Measurements from ENCODE around the gene UBE2J2. TPM values are rescaled to one million over a fixed set of nuclear protein-coding genes. Genes with fewer than 3 reads are reported as not detected.

Gene UBE2J2
- total and polyA plus RNA-seq, 2 donors (not counting 3 experiments of a cell fraction or from before 2014, with no cell fraction given): 60.7 to 80.7 TPM

GRCh38 chr1:1239614-1240347 lies 33.9 kb downstream of the UBE2J2 start:
- BruUV-seq (replicated peaks): no TSS peak
- Histone ChIP-seq H3K9me1 (replicated peaks; ENCODE audit: control insufficient read depth, extremely low read depth, insufficient read depth, low read length) (no peaks in the 10 kb centered on the region), H3K9me3 (replicated peaks; ENCODE audit: control insufficient read depth, insufficient read depth, low read length) (no peaks in the 10 kb centered on the region), H3K27ac (ENCODE audit: insufficient read depth, low read depth, low read length) (no peak overlapping the region), H4K20me1 (replicated peaks; ENCODE audit: control insufficient read depth, extremely low read depth, insufficient read depth, low read length) (no peaks in the 10 kb centered on the region), H3K27me3 (ENCODE audit: control insufficient read depth in 2 of 2, insufficient read depth in 2 of 2, low read length in 2 of 2) (no peaks in the 10 kb centered on the region), H3K36me3 (ENCODE audit: control insufficient read depth in 2 of 2, extremely low read depth in 1 of 2, insufficient read depth in 2 of 2, low read length in 2 of 2) (no peaks in the 10 kb centered on the region), H2AFZ (ENCODE audit: low read depth, low read length) (no peak overlapping the region), H3K4me3 (replicated peaks in 1 of 3; ENCODE audit: insufficient read depth in 1 of 3, low read depth in 1 of 3, low read length in 3 of 3) (no peak overlapping the region), H3K9ac (replicated peaks; ENCODE audit: extremely low read depth, insufficient read depth, low read length) (no peak overlapping the region), H3K79me2 (ENCODE audit: control insufficient read depth, insufficient read depth, low read length) (no peaks in the 10 kb centered on the region), H3K4me1 (ENCODE audit: control insufficient read depth, extremely low read depth, insufficient read depth, low read length) (no peaks in the 10 kb centered on the region), H3K4me2 (ENCODE audit: insufficient read depth, low read length) (no peak overlapping the region)
- CTCF ChIA-PET: interaction anchor here (1.1 kb wide), 1 partner anchor 51 kb away, joined by 3 read pairs; no protein-coding TSS in a partner anchor
- intact Hi-C loops (cut with micrococcal nuclease): no loop called here
- no peak for DNase-seq (ENCODE audit: low read depth, low spot score)
- TF ChIP-seq POLR2AphosphoS5 (IDR thresholded peaks at IDR 0.05; ENCODE audit: insufficient read depth, low read depth, low read length) (no peak), GATA2 (IDR thresholded peaks at IDR 0.05; ENCODE audit: insufficient read depth, insufficient read length, low read depth, low read length) (no peak), JUN (IDR thresholded peaks at IDR 0.05; ENCODE audit: borderline replicate concordance, insufficient read depth, insufficient read length, low read depth) (no peak), EZH2 (IDR thresholded peaks at IDR 0.05; ENCODE audit: borderline replicate concordance, low read depth, low read length, severe bottlenecking) (no peak), FOS (IDR thresholded peaks at IDR 0.05; ENCODE audit: borderline replicate concordance, insufficient read depth, low read length) (no peak), POLR2A (IDR thresholded peaks at IDR 0.05; ENCODE audit: low read depth, low read length) (no peak)
- dilution Hi-C loops (cut with MboI; ENCODE audit: extremely low pct_ligation_motif_present, low sequenced_read_pairs): no loop called here
- POLR2A ChIA-PET: no interaction called here
- no peak for FAIRE-seq

- H3K9me1 ChIP-seq (replicated peaks; ENCODE audit: control insufficient read depth, extremely low read depth, insufficient read depth, low read length): no peaks in the 10 kb centered on the region
- DNase-seq (ENCODE audit: low read depth, low spot score): no peak
- no peak for FAIRE-seq
- intact Hi-C loops (cut with micrococcal nuclease): no loop called here
- no peaks in the 10 kb centered on the region for H3K36me3 ChIP-seq (ENCODE audit: control insufficient read depth in 2 of 2, extremely low read depth in 1 of 2, insufficient read depth in 2 of 2, low read length in 2 of 2)
- H3K27me3 ChIP-seq (ENCODE audit: control insufficient read depth in 2 of 2, insufficient read depth in 2 of 2, low read length in 2 of 2): no peaks in the 10 kb centered on the region
- H3K4me1 ChIP-seq (ENCODE audit: control insufficient read depth, extremely low read depth, insufficient read depth, low read length): no peaks in the 10 kb centered on the region
- TF ChIP-seq MYC (IDR thresholded peaks at IDR 0.05; ENCODE audit: low read depth, low read length) (no peak), GATA2 (IDR thresholded peaks at IDR 0.05; ENCODE audit: insufficient read depth, insufficient read length, low read depth, low read length) (no peak), POLR2AphosphoS5 (IDR thresholded peaks at IDR 0.05; ENCODE audit: insufficient read depth, low read depth, low read length) (no peak), CTCF (IDR thresholded peaks at IDR 0.05; ENCODE audit: extremely low read depth in 1 of 2, insufficient read depth in 1 of 2, low read depth in 1 of 2, low read length in 2 of 2) (no peak), FOS (IDR thresholded peaks at IDR 0.05; ENCODE audit: borderline replicate concordance, insufficient read depth, low read length) (no peak), MAX (IDR thresholded peaks at IDR 0.05; ENCODE audit: insufficient read depth, insufficient read length) (no peak), POLR2A (IDR thresholded peaks at IDR 0.05; ENCODE audit: low read depth, low read length) (no peak)
- H3K27ac ChIP-seq (ENCODE audit: insufficient read depth, low read depth, low read length): no peak overlapping the region
- ChIA-PET CTCF (interaction anchor here (1.1 to 1.3 kb wide), 2 partner anchors 51 to 117 kb away, joined by 3 to 9 read pairs; no protein-coding TSS in a partner anchor), POLR2A (no interaction called here)
- dilution Hi-C loops (cut with MboI; ENCODE audit: extremely low pct_ligation_motif_present, low sequenced_read_pairs): no loop called here
- no peaks in the 10 kb centered on the region for H3K9me3 ChIP-seq (replicated peaks; ENCODE audit: control insufficient read depth, insufficient read depth, low read length)
- no peak overlapping the region for H3K4me2 ChIP-seq (ENCODE audit: insufficient read depth, low read length)
- peaks cover 3% of the 10 kb centered on the region for H3K79me2 ChIP-seq (ENCODE audit: control insufficient read depth, insufficient read depth, low read length)
- no peak overlapping the region for H2AFZ ChIP-seq (ENCODE audit: low read depth, low read length)
- no peak overlapping the region for H3K4me3 ChIP-seq (replicated peaks in 1 of 3; ENCODE audit: insufficient read depth in 1 of 3, low read depth in 1 of 3, low read length in 3 of 3)
- H3K9ac ChIP-seq (replicated peaks; ENCODE audit: extremely low read depth, insufficient read depth, low read length): no peak overlapping the region
- H4K20me1 ChIP-seq (replicated peaks; ENCODE audit: control insufficient read depth, extremely low read depth, insufficient read depth, low read length): no peaks in the 10 kb centered on the region
- BruUV-seq (replicated peaks): no TSS peak
These were observed 34.4 kb downstream of the UBE2J2 start for GRCh38 chr1:1239227-1239613.
